Activated CD4-positive, alpha-beta T cell treated with anti-CD3 and anti-CD28 coated beads, Interleukin-2, amount 50 U/mL, for 1 hour (primary cell): ENCODE results near the gene VWA3B.
"Not testable (repeated sequence)": the region's sequence is repeated elsewhere in the genome, so short reads cannot be mapped to it uniquely, and the experiment has no call there.

Experiments used
- DNase-seq: peaks from one replicate; pipeline ENCODE4 v3.0.0-alpha.2; 2020

VWA3B gene

GRCh38 chr2:98086491-98087446 lies at the start of gene VWA3B:
Gene VWA3B (plus strand): TSS chr2:98087167. CDS start chr2:98093093, 5,926 bp downstream.
- DNase-seq = peak; percentile 10

- no peak for DNase-seq
Measured at GRCh38 chr2:98037206-98037605, 49.8 kb upstream of the VWA3B start.

DNA sequence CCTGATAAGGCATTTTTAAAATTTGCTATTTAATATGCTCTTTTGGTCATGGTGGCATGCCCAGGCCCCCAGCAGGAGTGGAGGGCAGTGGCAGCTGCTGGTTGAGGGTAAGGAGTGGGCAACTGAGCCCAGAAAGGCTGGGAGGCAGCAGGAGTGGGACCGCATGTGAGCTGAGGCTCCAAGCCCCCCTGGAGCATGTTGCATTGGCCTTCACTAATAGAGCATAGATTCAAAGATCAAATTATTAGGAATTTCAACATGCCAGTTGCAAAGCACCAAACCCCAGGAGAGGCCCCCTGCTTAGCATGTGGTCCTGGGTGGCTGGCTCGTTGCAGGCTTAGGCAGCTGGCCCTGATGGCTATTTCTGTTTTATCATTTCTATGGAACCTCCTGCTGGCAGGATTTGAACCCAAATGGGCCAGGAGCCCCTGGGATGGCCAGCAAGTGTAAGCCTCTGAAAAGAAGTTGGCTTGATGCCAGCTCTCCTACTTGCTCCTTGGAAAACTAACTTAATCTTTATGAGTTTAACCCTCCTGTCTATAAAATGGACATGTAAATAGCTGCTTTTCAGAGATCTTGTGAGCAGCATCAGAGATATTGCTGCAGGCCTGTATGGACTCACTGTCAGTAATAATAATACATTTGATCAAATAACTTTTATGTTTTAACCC lies 49.2 kb upstream of the VWA3B start:
- DNase-seq = no peak

- DNase-seq = no peak
Measured at GRCh38 chr2:98039085-98039756, 47.7 kb upstream of the VWA3B start.

DNA sequence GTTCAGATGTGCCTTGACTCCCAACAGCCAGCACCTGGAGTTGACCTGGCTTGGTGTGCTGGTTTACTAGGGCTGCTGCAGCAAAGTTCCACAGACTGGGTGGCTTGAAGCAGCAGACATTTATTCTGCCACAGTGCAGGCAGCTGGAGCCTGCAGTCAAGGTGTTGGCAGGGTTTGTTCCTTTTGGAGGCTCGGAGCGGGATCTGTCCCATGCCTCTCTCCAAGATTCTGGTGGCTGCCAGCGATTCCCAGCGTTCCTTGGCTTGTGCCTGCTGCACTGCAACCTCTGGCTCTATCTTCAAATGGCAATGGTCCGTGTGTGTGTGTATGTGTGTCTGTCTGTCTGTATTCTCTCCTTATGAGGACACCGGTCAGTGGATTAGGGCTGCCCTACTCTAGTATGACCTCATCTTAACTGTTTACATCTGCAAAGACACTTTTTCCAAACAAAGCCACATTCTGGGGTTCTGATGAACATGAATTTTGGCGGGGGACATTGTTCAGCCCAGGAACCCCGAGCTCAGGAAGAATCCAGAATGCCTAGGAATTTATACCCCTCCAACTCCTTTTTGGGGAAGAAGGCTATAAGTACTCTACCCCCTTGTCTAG lies 46.5 kb upstream of the VWA3B start:
- DNase-seq = no peak

DNA sequence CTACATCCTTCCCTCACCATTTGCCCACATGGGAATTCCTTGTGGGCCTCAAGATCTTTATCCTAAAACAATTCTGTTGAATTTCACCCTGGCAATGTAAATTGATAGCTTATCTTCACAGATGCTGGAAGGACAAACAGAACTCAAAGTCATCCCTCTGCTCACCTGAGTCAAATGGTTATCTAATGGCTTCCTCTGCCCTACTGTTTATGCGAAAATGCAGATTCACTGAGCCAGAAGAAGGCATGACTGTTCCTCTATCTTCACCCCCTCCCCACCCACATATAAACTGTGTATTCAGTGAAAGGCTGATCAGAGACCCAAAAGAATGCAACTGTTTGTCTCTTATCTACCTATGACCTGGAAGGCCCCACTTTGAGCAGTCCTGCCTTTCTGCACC lies 43.9 kb upstream of the VWA3B start:
- no peak for DNase-seq

GRCh38 chr2:98044730-98045129 lies 42.2 kb upstream of the VWA3B start:
- not testable (repeated sequence) for DNase-seq

- DNase-seq = no peak
Measured at GRCh38 chr2:98050070-98050469, 36.9 kb upstream of the VWA3B start.

DNA sequence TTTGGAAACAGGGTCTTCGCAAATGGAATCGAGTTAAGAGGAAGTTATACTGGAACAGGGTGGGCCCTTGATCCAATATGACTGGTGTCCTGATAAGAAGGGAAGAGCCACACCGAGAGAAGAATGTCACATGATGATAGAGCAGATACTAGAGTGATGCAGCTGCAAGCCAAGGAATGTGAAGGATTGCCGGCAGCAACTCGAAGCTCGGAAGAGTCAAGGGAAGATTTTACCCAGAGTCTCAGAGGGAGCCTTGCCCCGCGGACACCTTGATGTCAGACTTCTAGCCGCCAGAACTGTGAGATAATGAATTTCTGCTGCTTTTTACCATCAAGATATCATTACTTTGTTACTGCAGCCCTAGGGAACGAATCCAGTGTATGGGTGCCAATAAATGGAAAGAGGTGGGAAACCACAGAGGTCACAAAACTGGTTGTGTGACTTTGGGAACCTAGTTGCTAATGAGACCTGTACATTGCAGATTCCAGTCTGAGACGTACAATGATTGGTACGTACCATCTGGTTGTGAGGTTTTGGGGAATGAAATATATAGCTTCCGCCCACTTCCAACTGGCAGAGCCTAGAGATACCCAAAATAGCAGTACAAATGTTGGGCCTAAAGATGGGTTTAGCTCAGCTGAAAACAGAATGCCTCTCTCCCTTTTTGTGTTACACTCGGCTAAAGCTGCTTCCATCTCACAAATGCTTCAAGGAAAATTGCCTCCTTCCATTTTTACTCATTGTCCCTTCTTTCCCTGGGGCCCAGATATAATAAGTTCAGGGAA lies 28.6 kb upstream of the VWA3B start:
- no peak for DNase-seq

- DNase-seq = no peak
Measured at GRCh38 chr2:98060277-98060676, 26.7 kb upstream of the VWA3B start.

- DNase-seq = no peak
Measured at GRCh38 chr2:98063291-98063854, 23.6 kb upstream of the VWA3B start.

- no peak for DNase-seq
Measured at GRCh38 chr2:98065808-98066207, 21.2 kb upstream of the VWA3B start.

DNA sequence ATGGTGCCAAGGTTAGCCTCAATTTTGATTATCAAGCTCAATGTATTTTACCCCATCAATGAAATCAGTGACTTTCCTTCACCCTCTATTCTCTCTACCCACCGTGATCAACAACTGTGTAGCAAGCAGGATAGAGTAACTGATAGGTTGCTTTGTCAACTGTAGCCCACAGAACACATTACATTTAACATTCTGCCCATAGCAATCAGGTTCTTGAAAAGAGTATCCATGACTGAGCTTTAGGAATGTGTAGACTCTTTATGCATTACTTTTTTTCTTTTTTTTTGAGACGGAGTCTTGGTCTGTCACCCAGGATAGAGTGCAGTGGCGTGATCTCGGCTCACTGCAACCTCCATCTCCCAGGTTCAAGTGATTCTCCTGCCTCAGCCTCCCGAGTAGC lies 19.8 kb upstream of the VWA3B start:
- no peak for DNase-seq

GRCh38 chr2:98070081-98070480 lies 16.9 kb upstream of the VWA3B start:
- DNase-seq = no peak

DNA sequence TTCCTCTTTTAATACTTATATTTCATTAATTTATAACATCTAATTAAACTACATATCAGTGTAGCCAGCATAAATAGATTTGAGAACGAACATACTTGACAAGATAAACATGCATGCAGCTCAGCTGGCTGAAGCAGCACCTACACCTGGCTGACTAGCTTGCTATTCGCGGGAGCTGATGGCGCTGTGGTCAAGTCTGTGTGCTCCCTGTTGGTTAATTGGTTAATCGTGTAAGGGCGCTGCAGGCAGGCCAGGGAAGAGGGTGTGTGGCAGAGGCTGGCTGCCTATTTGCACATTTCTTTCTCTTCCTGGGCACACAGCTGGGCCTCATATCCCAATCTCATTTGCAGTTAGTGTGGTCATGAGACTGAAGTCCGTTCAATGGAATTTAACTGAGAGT lies 14.5 kb upstream of the VWA3B start:
- no peak for DNase-seq

- no peak for DNase-seq
Measured at GRCh38 chr2:98078701-98079100, 8.3 kb upstream of the VWA3B start.

GRCh38 chr2:98084151-98084868 lies 2.7 kb upstream of the VWA3B start:
- no peak for DNase-seq

- DNase-seq = no peak
Measured at GRCh38 chr2:98084869-98085238, 2.1 kb upstream of the VWA3B start.

DNA sequence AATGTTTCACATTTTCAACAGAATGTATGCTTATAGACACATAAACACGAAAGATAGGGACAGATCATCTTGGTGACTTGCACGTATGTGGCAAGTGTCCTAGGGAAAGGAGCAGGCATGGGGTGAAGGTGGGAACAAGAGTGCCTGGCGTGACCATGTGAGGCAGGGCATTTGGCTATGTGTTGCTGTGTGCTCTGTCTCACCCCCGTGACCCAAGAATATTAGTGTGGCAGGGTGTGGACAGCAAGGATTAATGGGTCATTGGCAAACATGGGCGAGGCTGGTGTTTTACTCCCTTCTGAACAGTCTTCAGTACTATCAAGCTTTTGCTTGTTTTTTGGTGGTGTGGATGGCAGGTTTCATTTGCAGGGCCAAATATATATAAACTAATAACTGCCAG lies 1.3 kb upstream of the VWA3B start:
- no peak for DNase-seq

DNA sequence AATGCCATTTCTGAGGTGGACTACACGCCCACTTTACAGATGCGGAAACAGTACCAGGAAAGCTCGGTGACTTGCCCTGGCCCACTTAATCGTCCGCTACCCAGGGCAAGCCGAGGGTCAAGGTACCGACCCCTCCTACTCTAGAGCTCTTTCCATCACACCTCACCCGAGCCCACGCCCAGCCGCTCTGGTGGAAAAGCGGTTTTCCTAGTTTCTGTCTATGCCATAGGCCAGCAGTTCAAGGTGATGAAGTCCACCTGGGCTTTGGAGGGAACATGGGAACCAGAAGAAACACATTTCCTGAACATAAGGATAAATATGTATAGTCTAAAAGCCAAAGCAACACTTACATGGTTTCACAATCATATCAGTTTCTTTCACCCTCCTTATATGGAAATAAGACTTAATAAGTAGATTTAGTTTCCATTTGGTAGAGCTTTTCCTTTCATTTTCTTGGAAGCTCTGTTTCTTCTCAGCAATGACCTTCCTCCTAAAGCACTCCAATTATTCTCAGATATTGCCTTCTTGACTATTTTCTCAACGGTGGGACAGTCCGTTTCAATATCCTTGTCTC lies 567 bp downstream of the VWA3B start:
- no peak for DNase-seq

DNA sequence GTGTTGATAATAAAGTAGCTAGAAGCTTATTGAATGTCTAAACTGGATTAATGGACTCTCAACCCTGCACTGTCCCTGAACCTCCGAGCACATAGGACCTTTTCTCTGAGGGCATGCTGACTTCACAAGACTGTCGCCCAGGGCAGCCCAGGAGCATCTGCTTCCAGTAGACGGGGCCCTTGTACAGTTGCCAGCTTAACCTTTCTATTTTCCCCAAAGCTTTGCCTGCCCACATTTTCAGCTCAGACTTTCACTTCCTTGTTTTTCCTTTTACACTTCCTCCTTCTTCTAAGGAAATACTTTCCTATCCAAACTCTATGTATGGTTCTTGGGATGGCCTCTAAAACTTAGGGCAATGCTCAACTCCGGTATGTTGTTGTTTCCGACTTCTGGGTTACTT lies 1.3 kb downstream of the VWA3B start:
- DNase-seq = no peak
